Dermis lymphatic vessel endothelial cell (primary cell): ENCODE results near the gene PRPS1L1. TPM values are rescaled to one million over a fixed set of nuclear protein-coding genes. Genes with fewer than 3 reads are reported as not detected.

Experiments
- total RNA-seq: library from RNA; depleted of rRNA; stranded (reverse); fragments of >200 nt; gene quantifications from 2 replicates; pipeline ENCODE4 v1.2.1, GENCODE V29; 2014

PRPS1L1 gene
- total RNA-seq: not detected in 2 replicates

DNA sequence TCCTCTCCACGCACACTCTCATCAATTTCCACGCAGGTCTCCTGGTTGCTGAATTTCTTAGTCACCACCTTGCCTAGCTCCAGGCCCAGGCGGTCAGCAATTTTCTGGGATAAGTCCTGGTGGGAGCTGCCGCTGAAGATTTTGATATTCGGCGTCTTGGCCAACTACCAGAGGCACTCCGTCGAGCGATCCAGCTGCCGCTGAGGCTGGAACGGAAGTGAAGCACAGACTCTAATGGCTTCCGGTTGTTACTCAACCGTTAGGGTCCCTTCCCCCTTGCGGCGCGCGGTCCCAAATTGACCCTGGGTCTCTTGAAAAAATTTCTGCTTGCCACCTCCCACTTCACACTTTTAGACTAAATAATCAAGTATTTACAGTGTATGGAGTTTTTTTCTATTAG is at the start of gene PRPS1L1:
PRPS1L1 (minus strand) TSS at position 219 of the 400 bp plus-strand sequence.

Other genes starting within 250 kb of the PRPS1L1 start
- gene SNX13, start 87.4 kb downstream of the PRPS1L1 start, total RNA-seq: 33.5 and 39.6 TPM in 2 replicates